Measurements from ENCODE around the gene TECPR2.

DNA sequence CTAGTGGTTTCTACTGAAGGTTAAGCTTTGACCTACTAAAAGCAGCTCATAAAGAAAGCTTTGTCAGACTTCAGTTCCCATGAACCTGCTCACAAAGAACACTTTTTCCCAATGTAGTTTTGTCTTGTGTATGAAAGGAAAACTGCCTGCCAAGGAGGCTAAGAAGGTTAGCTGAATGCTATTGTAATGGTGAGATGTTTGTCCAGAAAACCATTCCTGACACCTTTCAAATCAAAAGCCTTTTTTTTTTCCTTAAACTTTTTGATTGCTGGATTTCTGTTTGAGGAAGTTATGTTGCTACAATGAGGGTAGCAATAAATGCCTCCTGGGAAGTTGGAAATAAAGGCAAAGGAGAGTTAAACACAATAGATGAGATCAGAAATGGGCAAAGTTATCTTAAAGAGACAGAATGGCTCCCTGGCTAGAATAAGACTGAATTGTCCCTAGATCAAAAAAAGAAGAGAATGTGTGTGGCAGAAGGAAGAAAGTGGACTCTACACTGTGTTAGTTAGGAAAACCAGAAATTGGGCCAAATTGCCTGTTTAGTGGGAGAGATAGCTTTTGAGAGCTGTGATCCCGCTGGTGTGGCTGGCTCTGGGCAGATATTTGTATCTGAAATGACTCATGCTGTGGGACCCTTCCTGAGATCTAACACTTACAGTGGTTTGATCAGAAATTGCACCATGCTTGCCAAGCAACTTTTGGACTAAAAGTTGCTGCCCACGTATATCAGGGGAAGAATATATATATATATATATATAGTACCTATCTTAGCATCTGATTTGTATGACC, 27.5 kb downstream of the TECPR2 start:
- TF ChIP-seq, protein P1, sequence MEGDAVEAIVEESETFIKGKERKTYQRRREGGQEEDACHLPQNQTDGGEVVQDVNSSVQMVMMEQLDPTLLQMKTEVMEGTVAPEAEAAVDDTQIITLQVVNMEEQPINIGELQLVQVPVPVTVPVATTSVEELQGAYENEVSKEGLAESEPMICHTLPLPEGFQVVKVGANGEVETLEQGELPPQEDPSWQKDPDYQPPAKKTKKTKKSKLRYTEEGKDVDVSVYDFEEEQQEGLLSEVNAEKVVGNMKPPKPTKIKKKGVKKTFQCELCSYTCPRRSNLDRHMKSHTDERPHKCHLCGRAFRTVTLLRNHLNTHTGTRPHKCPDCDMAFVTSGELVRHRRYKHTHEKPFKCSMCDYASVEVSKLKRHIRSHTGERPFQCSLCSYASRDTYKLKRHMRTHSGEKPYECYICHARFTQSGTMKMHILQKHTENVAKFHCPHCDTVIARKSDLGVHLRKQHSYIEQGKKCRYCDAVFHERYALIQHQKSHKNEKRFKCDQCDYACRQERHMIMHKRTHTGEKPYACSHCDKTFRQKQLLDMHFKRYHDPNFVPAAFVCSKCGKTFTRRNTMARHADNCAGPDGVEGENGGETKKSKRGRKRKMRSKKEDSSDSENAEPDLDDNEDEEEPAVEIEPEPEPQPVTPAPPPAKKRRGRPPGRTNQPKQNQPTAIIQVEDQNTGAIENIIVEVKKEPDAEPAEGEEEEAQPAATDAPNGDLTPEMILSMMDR (IDR thresholded peaks at IDR 0.05): no peak
- no peak for TF ChIP-seq POLR2A (IDR thresholded peaks at IDR 0.05)

Measured in adrenal gland (tissue), 5 donors.